H9 (cell line): Measurements from ENCODE around the gene CAV3. TPM values are rescaled to one million over a fixed set of nuclear protein-coding genes. Genes with fewer than 3 reads are reported as not detected.

Source experiments
- DNase-seq: peaks from one replicate; pipeline ENCODE4 v3.0.0-alpha.2; 2017
- H2AFZ ChIP-seq: one replicate; pipeline ENCODE4 v1.6.1; 2013; ENCODE audit warnings: mild to moderate bottlenecking, low read length, control low read depth, moderate library complexity
- H2AK5ac ChIP-seq: 2 replicates; pipeline ENCODE4 v1.6.1; 2013; ENCODE audit warnings: low read length, control low read depth, mixed read lengths; ENCODE audit not compliant: insufficient read length
- H2BK120ac ChIP-seq: one replicate; pipeline ENCODE4 v1.6.1; 2013; ENCODE audit warnings: low read depth, mild to moderate bottlenecking, low read length, control low read depth, inconsistent platforms; ENCODE audit not compliant: poor library complexity, severe bottlenecking
- H2BK12ac ChIP-seq: 2 replicates; pipeline ENCODE4 v1.6.1; 2013; ENCODE audit warnings: low read length, control low read depth, mixed read lengths, low read depth; ENCODE audit not compliant: insufficient read length
- H2BK15ac ChIP-seq: 2 replicates; pipeline ENCODE4 v1.6.1; 2013; ENCODE audit warnings: low read depth, low read length, control low read depth
- H2BK20ac ChIP-seq: one replicate; pipeline ENCODE4 v1.6.1; 2013; ENCODE audit warnings: low read depth, mild to moderate bottlenecking, low read length, control low read depth, inconsistent platforms; ENCODE audit not compliant: poor library complexity, severe bottlenecking
- H2BK5ac ChIP-seq: 2 replicates; pipeline ENCODE4 v1.6.1; 2013; ENCODE audit warnings: low read length, control low read depth, mixed read lengths; ENCODE audit not compliant: insufficient read length
- H3K14ac ChIP-seq: 2 replicates; pipeline ENCODE4 v1.6.1; 2013; ENCODE audit warnings: low read length, control low read depth; ENCODE audit not compliant: insufficient read depth
- H3K18ac ChIP-seq: 2 replicates; pipeline ENCODE4 v1.6.1; 2013; ENCODE audit warnings: low read depth, mild to moderate bottlenecking, mixed read lengths, low read length, control low read depth; ENCODE audit not compliant: insufficient read length
- H3K23ac ChIP-seq: 2 replicates; pipeline ENCODE4 v1.6.1; 2013; ENCODE audit warnings: low read length, control low read depth, mixed read lengths, low read depth; ENCODE audit not compliant: insufficient read length
- H3K23me2 ChIP-seq: 2 replicates; pipeline ENCODE4 v1.6.1; 2013; ENCODE audit warnings: low read depth, mild to moderate bottlenecking, mixed read lengths, low read length, control low read depth; ENCODE audit not compliant: insufficient read length, poor library complexity, severe bottlenecking
- H3K27ac ChIP-seq: 2 replicates; pipeline ENCODE4 v1.5.1; 2013; ENCODE audit warnings: low read length, control low read depth, mixed read lengths, low read depth; ENCODE audit not compliant: insufficient read length
- H3K27me3 ChIP-seq: 2 replicates; pipeline ENCODE4 v1.6.1; 2013; ENCODE audit warnings: low read length, control low read depth, inconsistent platforms; ENCODE audit not compliant: insufficient read depth
- H3K4ac ChIP-seq: 2 replicates; pipeline ENCODE4 v1.6.1; 2013; ENCODE audit warnings: low read depth, mild to moderate bottlenecking, control low read depth, inconsistent platforms, low read length, moderate library complexity
- H3K4me1 ChIP-seq: 2 replicates; pipeline ENCODE4 v1.6.1; 2013; ENCODE audit warnings: low read length, control low read depth, inconsistent platforms; ENCODE audit not compliant: insufficient read depth
- H3K4me2 ChIP-seq: 2 replicates; pipeline ENCODE4 v1.6.1; 2013; ENCODE audit warnings: low read length, control low read depth, mixed read lengths; ENCODE audit not compliant: insufficient read length, insufficient read depth
- H3K56ac ChIP-seq: 2 replicates; pipeline ENCODE4 v1.6.1; 2013; ENCODE audit warnings: low read depth, mild to moderate bottlenecking, mixed read lengths, low read length, control low read depth; ENCODE audit not compliant: insufficient read length
- H3K79me1 ChIP-seq: 2 replicates; pipeline ENCODE4 v1.6.1; 2013; ENCODE audit warnings: low read depth, mild to moderate bottlenecking, moderate library complexity, low read length, control low read depth, inconsistent platforms; ENCODE audit not compliant: insufficient read depth, poor library complexity, severe bottlenecking
- H3K79me2 ChIP-seq: 2 replicates; pipeline ENCODE4 v1.6.1; 2013; ENCODE audit warnings: low read length, control low read depth, inconsistent platforms; ENCODE audit not compliant: insufficient read depth
- H3K9ac ChIP-seq: 2 replicates; pipeline ENCODE4 v1.6.1; 2013; ENCODE audit warnings: low read length, control low read depth, mixed read lengths; ENCODE audit not compliant: insufficient read length; ENCODE audit errors: extremely low read depth
- H3K9me3 ChIP-seq: one replicate; pipeline ENCODE4 v1.6.1; 2013; ENCODE audit warnings: low read depth, low read length, inconsistent platforms; ENCODE audit not compliant: control insufficient read depth
- H3T11ph ChIP-seq: one replicate; pipeline ENCODE4 v1.6.1; 2013; ENCODE audit warnings: mild to moderate bottlenecking, low read length, control low read depth, inconsistent platforms
- H4K20me1 ChIP-seq: one replicate; pipeline ENCODE4 v1.6.1; 2013; ENCODE audit not compliant: control insufficient read depth, insufficient read length, insufficient read depth
- H4K5ac ChIP-seq: 2 replicates; pipeline ENCODE4 v1.6.1; 2013; ENCODE audit warnings: low read depth, mild to moderate bottlenecking, mixed read lengths, low read length, control low read depth; ENCODE audit not compliant: insufficient read length
- H4K8ac ChIP-seq: replicated peaks from 2 replicates; pipeline ENCODE4 v1.6.1; 2013; ENCODE audit warnings: low read length, control low read depth, mixed read lengths, low read depth; ENCODE audit not compliant: insufficient read length
- H4K91ac ChIP-seq: 2 replicates; pipeline ENCODE4 v1.6.1; 2013; ENCODE audit warnings: low read depth, mild to moderate bottlenecking, moderate library complexity, mixed read lengths, low read length, control low read depth; ENCODE audit not compliant: insufficient read length
- H3K27ac Mint-ChIP-seq, 3 experiments: 2 replicates in 2 of 3; 3 replicates in 1 of 3; pipeline ENCODE4 v1.8.0; 2020 to 2021; ENCODE audit warnings: mixed read lengths in 3 of 3, mild to moderate bottlenecking in 1 of 3, moderate library complexity in 1 of 3
- H3K27me3 Mint-ChIP-seq: 2 replicates; pipeline ENCODE4 v1.8.0; 2021; ENCODE audit warnings: low read depth, mild to moderate bottlenecking, moderate library complexity, mixed read lengths
- H3K36me3 Mint-ChIP-seq, 3 experiments: 2 replicates in 2 of 3; 3 replicates in 1 of 3; pipeline ENCODE4 v1.8.0; 2020 to 2021; ENCODE audit warnings: low read depth in 3 of 3, mixed read lengths in 3 of 3; ENCODE audit not compliant: insufficient read depth in 1 of 3
- H3K4me1 Mint-ChIP-seq, 2 experiments: 2 replicates each; pipeline ENCODE4 v1.8.0; 2020; ENCODE audit warnings: mixed read lengths in 2 of 2
- H3K4me3 Mint-ChIP-seq, 2 experiments: 2 replicates in 1 of 2; 3 replicates in 1 of 2; pipeline ENCODE4 v1.8.0; 2020 to 2021; ENCODE audit warnings: mild to moderate bottlenecking in 2 of 2, mixed read lengths in 2 of 2, moderate library complexity in 1 of 2
- H3K9me3 Mint-ChIP-seq, 2 experiments: 2 replicates in 1 of 2; 3 replicates in 1 of 2; pipeline ENCODE4 v1.8.0; 2020; ENCODE audit warnings: mild to moderate bottlenecking in 2 of 2, mixed read lengths in 2 of 2, moderate library complexity in 1 of 2
- WGBS: extraction: QIAGEN DNeasy Blood & Tissue Kit; methylation state at CpG from one replicate; pipeline ENCODE4 v1.1.7; 2013; ENCODE audit warnings: missing lambda C conversion rate, low lambda C conversion rate, mixed read lengths; ENCODE audit not compliant: insufficient read length; ENCODE audit errors: extremely low coverage; 5-methylcytosine and 5-hydroxymethylcytosine counted together
- total RNA-seq: library from RNA; stranded (reverse); gene quantifications from 2 replicates; pipeline ENCODE4 v1.2.1, GENCODE V29; 2021
- TF ChIP-seq, protein P1 (sequence below): fragments of 200-600 bp; sonication (generic); conservative IDR thresholded peaks from 3 replicates; pipeline ENCODE4 v1.8.0; 2021; ENCODE audit warnings: antibody characterized with exemption, mild to moderate bottlenecking

CAV3 gene
- total RNA-seq, 1 experiment from 2014 or later: not detected

DNA sequence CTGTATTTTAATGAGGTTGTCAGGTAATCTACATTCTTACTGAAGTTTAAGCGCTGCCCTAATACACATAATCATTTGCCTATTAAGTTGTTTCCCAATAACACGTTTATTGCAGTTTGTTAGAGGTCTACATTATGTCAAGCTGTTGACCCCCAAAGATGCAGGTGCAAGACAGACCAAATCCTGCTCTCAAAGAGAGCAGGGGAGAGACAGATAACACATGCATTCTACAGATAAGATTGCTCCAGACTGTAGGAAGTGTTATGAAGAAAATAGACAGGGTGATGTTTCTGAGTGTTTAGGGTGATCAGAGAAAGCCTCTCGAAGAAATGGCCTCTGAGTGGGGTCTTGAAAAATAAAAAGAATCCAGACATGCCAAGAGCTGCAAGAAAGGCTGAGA lies 60.6 kb downstream of the CAV3 start:
- Mint-ChIP-seq H3K4me3 (no peak overlapping the region), H3K27me3 (peaks cover 3% of the 10 kb centered on the region; the same call in 1 of the 2 replicates), H3K36me3 (no peaks in the 10 kb centered on the region), H3K9me3 (no peaks in the 10 kb centered on the region), H3K4me1 (no peaks in the 10 kb centered on the region), H3K27ac (no peak overlapping the region; a peak in 1 of 7 replicates)
- no peaks in the 10 kb centered on the region for H4K20me1 ChIP-seq
- H2AK5ac ChIP-seq: no peak overlapping the region
- no peak overlapping the region for H4K5ac ChIP-seq
- H2BK120ac ChIP-seq: no peak overlapping the region
- H2BK15ac ChIP-seq: no peak overlapping the region
- H3K4me2 ChIP-seq: no peak overlapping the region
- H3K79me1 ChIP-seq: no peaks in the 10 kb centered on the region
- H3K4ac ChIP-seq: no peak overlapping the region
- no peak overlapping the region for H3T11ph ChIP-seq
- no peak overlapping the region for H3K27ac ChIP-seq
- no peak overlapping the region for H2BK12ac ChIP-seq
- WGBS: no CpG with 5 or more reads among the region's 3 CpGs
- no peaks in the 10 kb centered on the region for H3K79me2 ChIP-seq
- H3K14ac ChIP-seq: no peak overlapping the region
- H3K23me2 ChIP-seq: no peaks in the 10 kb centered on the region
- H4K91ac ChIP-seq: no peak overlapping the region
- no peak overlapping the region for H2BK5ac ChIP-seq
- no peak overlapping the region for H2BK20ac ChIP-seq
- H3K23ac ChIP-seq: no peak overlapping the region
- no peak overlapping the region for H3K56ac ChIP-seq
- no peaks in the 10 kb centered on the region for H3K4me1 ChIP-seq
- no peak overlapping the region for H3K9ac ChIP-seq
- H3K18ac ChIP-seq: no peak overlapping the region
- H4K8ac ChIP-seq: no peak overlapping the region
- no peak overlapping the region for H2AFZ ChIP-seq
- no peaks in the 10 kb centered on the region for H3K27me3 ChIP-seq
- no peaks in the 10 kb centered on the region for H3K9me3 ChIP-seq
- TF ChIP-seq, protein P1, sequence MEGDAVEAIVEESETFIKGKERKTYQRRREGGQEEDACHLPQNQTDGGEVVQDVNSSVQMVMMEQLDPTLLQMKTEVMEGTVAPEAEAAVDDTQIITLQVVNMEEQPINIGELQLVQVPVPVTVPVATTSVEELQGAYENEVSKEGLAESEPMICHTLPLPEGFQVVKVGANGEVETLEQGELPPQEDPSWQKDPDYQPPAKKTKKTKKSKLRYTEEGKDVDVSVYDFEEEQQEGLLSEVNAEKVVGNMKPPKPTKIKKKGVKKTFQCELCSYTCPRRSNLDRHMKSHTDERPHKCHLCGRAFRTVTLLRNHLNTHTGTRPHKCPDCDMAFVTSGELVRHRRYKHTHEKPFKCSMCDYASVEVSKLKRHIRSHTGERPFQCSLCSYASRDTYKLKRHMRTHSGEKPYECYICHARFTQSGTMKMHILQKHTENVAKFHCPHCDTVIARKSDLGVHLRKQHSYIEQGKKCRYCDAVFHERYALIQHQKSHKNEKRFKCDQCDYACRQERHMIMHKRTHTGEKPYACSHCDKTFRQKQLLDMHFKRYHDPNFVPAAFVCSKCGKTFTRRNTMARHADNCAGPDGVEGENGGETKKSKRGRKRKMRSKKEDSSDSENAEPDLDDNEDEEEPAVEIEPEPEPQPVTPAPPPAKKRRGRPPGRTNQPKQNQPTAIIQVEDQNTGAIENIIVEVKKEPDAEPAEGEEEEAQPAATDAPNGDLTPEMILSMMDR: no peak
- DNase-seq: no peak

Other genes starting within 250 kb of the CAV3 start
- 19.2 and 22.1 TPM in 2 replicates for gene LMCD1, start 232.0 kb upstream of the CAV3 start, total RNA-seq
- 0.61 and 0.64 TPM in 2 replicates for gene SSUH2, start 89.0 kb upstream of the CAV3 start, total RNA-seq
- 1.5 and 1.7 TPM in 2 replicates for gene OXTR, start 35.8 kb downstream of the CAV3 start, total RNA-seq
- 27.8 and 30.2 TPM in 2 replicates for gene RAD18, start 229.7 kb downstream of the CAV3 start, total RNA-seq